HG02852 (cell line): Measurements from ENCODE around the gene MTERF1.

Experiments
- ATAC-seq: cut with Tn5 transposase; IDR thresholded peaks from one replicate; pipeline ENCODE4 v1.9.1; 2021; ENCODE audit warnings: mild to moderate bottlenecking, moderate library complexity; ENCODE audit not compliant: unreplicated experiment

The MTERF1 gene

DNA sequence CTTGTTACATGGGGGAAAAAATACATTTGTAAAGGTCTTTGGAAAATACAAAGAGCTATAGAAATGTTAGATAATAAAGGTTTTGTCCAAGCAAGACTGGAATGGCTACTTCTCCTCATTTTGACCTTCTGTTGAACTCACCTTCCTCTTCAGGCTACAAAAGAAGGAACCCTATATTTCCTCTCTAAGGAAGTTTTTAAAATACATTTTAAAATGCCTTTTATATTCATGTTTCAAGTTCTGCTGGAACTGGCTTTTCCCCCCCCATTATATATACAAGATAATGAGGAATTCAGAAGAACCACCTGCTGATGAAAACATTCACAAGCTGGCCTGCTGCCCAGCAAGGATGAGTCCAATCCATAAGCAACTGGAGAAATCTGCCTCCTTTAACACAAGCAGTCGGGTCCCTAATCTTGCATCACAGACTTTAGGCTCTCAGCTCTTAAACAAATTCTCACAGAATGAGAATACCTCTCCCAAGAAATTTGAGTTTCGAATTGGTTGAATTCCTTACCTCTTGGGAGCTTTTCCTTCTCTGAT, 44.6 kb downstream of the MTERF1 start:
- no peak for ATAC-seq

DNA sequence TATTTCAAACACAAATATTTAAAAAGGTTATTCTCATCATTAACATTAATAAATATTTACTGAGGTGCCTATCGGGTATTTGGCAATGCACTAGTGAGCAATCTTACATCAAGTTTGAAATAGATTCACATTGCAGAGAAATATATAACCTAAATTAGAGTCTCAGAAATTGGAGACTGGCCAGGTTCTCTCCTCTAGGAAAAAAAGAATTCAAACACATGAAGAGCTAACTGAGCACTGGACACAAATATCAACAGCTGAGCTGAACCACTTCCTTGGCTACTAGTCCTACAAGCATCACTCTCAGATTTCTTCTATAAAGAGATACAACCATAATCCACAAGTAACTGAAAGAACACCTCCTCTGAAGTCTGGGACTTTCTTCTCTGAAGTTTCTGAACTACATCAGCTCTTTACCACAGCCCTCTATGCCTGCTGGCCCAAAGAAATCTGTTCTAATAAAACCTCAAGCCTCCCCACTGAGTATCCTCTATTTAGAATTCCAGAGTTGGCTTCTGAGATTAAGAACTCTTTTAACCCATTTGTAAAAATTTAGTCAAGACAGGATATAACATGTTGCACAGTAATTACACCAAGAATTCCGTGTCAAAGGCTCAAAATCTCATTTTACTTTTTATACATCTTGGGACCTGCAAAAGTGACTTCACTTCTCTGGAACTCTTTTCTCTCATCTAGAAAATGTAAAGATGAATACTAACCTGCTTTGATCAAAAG, 45.2 kb downstream of the MTERF1 start:
- no peak for ATAC-seq

DNA sequence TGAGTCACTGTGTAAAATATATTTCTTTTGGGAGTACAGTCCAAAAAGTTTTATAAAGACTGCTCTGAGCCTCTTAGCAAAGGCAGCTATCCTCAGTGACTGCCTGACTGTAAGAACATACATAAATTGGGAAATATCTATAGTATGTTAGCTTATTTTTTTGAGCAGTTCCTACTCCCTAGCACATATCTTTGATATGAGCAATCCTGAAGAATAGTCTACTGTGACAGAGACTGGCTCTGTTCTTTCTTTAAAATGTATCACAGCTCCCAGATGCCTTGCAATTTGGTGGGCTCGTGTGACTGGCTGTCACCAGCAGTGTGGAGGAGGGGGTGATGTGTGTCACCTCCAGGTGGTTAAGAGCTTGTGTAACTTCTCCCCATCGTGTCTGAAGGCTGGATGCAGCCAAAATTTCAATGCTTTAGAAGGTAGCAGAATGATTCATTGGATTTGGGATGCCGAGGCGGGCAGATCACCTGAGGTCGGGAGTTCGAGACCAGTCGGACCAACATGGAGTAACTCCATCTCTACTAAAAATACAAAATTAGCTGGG, 47.9 kb downstream of the MTERF1 start:
- no peak for ATAC-seq

DNA sequence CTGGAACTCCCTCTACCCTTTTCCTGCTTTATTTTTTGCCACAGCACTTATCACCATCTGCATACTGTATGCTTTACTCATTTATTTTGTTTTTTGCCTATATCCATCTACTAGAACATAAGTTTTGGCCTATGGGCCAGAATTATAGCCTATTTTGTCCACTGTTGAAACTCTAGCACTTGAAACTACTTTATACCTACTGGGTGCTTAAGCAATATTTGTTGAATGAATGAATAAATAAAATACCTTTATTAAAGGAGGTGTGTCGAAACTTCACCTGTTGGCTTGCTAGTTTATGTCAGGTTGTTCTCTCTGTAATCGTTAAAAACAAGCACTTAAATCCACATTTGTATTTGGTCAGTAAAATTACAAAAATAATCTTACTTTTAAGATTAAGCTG, 53.3 kb downstream of the MTERF1 start:
- ATAC-seq: no peak

DNA sequence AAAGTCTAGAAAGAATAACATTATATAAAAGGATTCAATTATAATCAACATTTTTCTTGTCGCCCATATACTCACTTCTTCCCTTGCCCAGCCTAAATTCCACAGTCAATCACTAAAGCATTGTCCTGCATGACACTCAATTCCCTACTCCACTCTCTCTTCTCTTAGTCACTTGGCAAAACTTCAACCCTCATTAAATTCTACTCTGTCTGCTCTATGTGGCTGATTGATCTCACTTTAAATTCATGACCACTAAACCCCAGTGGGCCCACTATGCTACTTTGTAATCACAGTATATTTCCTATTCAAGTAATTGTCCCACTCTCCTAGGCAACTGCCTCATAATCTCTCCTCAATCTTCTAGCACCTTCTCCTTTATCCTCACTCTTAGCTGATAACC, 54.1 kb downstream of the MTERF1 start:
- no peak for ATAC-seq

DNA sequence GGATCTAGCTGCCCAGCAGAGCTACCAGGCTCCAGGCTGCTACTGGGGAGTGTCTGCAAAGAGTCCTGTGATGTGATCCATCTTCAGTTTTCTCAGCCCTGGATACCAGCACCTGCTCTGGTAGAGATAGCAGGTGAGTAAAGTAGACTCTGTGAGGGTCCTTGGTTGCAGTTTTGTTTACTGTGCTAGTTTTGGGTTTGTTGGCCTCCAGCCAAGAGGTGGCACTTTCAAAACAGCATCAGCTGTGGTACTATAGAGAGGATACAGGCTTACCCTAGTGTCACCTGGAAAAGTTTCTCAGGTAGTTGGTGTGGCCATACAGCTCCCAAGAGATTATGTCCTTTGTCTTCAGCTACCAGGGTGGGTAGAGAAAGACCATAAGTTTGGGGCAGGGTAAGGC, 56.3 kb downstream of the MTERF1 start:
- no peak for ATAC-seq
